ENCODE results near the gene GOT1.

Gene GOT1

DNA sequence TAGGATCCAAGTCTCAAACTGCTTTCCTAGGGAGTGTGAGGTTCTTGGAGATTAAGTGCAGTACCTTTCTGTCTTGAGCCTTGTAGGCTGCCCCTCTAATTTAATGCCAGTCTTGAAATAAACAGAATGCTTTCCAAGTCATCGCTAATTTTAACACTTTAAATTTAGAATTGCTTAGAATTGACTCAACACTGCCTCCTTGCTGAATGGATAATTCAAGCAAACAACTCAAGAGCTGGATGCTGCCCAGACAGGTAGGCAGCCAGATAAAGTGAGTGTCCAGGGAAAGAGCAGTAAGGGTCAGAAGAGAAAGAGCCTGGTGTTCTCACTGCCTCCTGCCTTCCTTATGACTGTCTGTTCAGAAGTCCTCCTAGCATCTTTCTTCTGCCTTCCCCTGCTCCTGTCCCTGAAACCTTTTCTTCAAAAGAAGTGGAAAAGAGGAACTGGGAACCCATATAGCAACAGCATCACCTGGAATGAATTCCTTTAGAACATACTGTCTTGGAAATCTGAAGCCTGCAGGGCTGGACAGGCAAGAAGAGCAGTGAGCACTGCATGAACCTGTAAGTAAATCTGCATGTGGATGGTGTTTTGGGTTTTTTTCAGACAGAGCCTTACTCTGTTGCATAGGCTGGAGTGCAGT, 3.1 kb upstream of the GOT1 start:
- TF ChIP-seq, protein P1, sequence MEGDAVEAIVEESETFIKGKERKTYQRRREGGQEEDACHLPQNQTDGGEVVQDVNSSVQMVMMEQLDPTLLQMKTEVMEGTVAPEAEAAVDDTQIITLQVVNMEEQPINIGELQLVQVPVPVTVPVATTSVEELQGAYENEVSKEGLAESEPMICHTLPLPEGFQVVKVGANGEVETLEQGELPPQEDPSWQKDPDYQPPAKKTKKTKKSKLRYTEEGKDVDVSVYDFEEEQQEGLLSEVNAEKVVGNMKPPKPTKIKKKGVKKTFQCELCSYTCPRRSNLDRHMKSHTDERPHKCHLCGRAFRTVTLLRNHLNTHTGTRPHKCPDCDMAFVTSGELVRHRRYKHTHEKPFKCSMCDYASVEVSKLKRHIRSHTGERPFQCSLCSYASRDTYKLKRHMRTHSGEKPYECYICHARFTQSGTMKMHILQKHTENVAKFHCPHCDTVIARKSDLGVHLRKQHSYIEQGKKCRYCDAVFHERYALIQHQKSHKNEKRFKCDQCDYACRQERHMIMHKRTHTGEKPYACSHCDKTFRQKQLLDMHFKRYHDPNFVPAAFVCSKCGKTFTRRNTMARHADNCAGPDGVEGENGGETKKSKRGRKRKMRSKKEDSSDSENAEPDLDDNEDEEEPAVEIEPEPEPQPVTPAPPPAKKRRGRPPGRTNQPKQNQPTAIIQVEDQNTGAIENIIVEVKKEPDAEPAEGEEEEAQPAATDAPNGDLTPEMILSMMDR (IDR thresholded peaks at IDR 0.05; ENCODE audit: low read depth, low read length): no peak
- no peak for TF ChIP-seq POLR2A (IDR thresholded peaks at IDR 0.05; ENCODE audit: extremely low read depth, insufficient read length)
- TF ChIP-seq, protein P2, sequence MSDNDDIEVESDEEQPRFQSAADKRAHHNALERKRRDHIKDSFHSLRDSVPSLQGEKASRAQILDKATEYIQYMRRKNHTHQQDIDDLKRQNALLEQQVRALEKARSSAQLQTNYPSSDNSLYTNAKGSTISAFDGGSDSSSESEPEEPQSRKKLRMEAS (IDR thresholded peaks at IDR 0.05; ENCODE audit: low read depth, low read length): no peak
- peak; percentile 7 for DNase-seq (ENCODE audit: low read depth)
- no peak overlapping the region for H3K4me3 ChIP-seq (ENCODE audit: low read depth, low read length)

DNA sequence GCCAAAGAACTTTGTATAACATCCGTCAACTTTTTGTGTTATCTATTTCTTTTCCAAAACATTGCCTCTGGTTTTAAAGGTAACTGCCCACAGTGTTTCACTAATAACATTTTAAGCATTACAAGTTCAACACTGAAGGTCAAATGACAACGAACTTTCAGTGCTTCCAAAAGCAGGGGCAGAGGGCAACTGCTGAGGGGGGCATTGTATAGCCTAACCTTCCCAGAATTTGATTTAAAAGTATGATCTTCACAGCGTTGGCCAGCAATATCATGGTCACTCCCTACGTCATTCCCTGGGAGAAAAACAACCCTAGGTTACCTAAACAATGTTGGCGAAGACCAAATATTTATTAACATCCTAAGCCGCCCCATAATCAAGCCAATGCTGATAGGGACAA, 2.5 kb upstream of the GOT1 start:
- H3K4me3 ChIP-seq (ENCODE audit: low read depth, low read length): no peak overlapping the region
- TF ChIP-seq MYC (IDR thresholded peaks at IDR 0.05; ENCODE audit: low read depth, low read length) (no peak), POLR2A (IDR thresholded peaks at IDR 0.05; ENCODE audit: extremely low read depth, insufficient read length) (no peak)
- TF ChIP-seq, protein P2 (IDR thresholded peaks at IDR 0.05; ENCODE audit: low read depth, low read length): no peak
- TF ChIP-seq, protein P1 (IDR thresholded peaks at IDR 0.05; ENCODE audit: low read depth, low read length): no peak
- DNase-seq (ENCODE audit: low read depth): no peak

DNA sequence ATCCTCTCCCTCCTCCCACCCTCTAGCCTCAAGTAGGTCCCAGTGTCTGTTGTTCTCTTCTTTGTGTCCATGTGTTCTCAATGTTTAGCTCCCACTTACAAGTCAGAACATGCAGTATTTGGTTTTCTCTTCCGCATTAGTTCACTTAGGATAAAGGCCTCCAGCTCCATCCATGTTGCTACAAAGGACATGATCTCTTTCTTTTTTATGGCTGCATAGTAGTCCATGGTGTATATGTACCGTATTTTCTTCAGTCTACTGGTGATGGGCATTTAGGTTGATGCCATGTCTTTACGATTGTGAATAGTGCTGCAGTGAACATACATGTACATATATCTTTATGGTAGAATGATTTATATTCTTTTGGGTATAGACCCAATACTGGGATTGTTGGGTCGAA, 1.6 kb upstream of the GOT1 start:
- TF ChIP-seq, protein P2 (IDR thresholded peaks at IDR 0.05; ENCODE audit: low read depth, low read length): no peak
- TF ChIP-seq POLR2A (IDR thresholded peaks at IDR 0.05; ENCODE audit: extremely low read depth, insufficient read length) (no peak), MYC (IDR thresholded peaks at IDR 0.05; ENCODE audit: low read depth, low read length) (no peak)
- TF ChIP-seq, protein P1 (IDR thresholded peaks at IDR 0.05; ENCODE audit: low read depth, low read length): no peak
- H3K4me3 ChIP-seq (ENCODE audit: low read depth, low read length): peak overlapping the region; percentile 95
- no peak for DNase-seq (ENCODE audit: low read depth)

DNA sequence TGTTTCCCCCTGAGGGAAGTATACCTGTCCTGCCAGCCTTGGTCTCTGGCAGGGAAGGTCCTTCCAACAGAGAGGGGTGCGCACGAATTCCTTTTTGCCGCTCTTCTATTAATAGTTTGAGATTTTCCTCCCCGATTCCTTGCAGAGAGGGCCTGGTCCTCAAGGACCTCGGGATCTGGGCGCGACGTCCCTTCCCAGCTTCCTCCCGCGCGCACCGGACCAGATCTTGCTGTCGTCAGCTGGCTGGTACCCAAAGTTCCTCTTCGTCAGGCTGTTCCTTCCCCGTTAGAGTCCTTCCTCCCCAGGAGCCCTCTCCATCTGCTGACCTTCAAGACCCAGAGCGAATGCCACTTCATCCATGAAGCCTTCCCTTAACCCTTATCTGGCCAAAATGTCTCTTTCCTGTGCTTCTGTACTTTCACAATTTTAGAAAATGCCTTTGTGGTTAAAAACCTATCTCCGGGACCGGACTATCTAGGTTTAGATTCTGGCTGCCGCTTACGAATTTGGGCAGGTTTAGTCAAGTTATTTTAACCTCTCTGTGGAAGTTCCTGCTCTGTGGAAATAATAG, 851 bp upstream of the GOT1 start:
- TF ChIP-seq MYC (IDR thresholded peaks at IDR 0.05; ENCODE audit: low read depth, low read length) (peak; percentile 28), POLR2A (IDR thresholded peaks at IDR 0.05; ENCODE audit: extremely low read depth, insufficient read length) (no peak)
- TF ChIP-seq, protein P2 (IDR thresholded peaks at IDR 0.05; ENCODE audit: low read depth, low read length): no peak
- TF ChIP-seq, protein P1 (IDR thresholded peaks at IDR 0.05; ENCODE audit: low read depth, low read length): no peak
- peak overlapping the region; percentile 95 for H3K4me3 ChIP-seq (ENCODE audit: low read depth, low read length)
- peak; percentile 76 for DNase-seq (ENCODE audit: low read depth)

DNA sequence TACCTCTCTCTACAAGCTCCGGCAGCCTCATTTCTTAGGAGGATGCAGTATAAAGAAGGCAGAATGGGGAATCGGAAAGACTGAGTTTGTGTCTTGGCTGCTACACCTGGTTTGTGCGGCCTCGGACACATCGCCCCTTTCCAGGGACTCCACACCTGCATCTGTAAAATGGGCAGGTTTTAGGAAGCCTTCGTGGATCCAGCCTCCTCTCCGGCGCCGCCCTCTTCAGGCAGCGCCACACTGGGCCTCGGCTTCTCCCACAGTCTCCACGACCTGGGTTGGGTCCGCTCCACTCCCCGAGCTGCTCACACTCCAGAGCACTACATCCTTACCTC, 341 bp downstream of the GOT1 start:
- TF ChIP-seq, protein P1 (IDR thresholded peaks at IDR 0.05; ENCODE audit: low read depth, low read length): no peak
- TF ChIP-seq POLR2A (IDR thresholded peaks at IDR 0.05; ENCODE audit: extremely low read depth, insufficient read length) (no peak), MYC (IDR thresholded peaks at IDR 0.05; ENCODE audit: low read depth, low read length) (no peak)
- TF ChIP-seq, protein P2 (IDR thresholded peaks at IDR 0.05; ENCODE audit: low read depth, low read length): no peak
- peak overlapping the region; percentile 95 for H3K4me3 ChIP-seq (ENCODE audit: low read depth, low read length)
- no peak for DNase-seq (ENCODE audit: low read depth)
